Natural killer cell (primary cell): ENCODE results near the gene ZNF790. TPM values are rescaled to one million over a fixed set of nuclear protein-coding genes. Genes with fewer than 3 reads are reported as not detected.

Experiments
- ATAC-seq, 3 donors: fragments of 150-1000 bp in 2 of 3; fragments of 200-7000 bp in 1 of 3; cut with Tn5 transposase; 1 replicate in 1 of 3; 2 replicates in 2 of 3; pipeline ENCODE4 v1.10.0; 2021; ENCODE audit warnings: mild to moderate bottlenecking in 2 of 3, moderate library complexity in 2 of 3
- DNase-seq, 2 donors: peaks; one replicate each; pipeline versions ENCODE4 v3.0.0 to v3.0.0-alpha.2; 2013 to 2021; ENCODE audit warnings: mixed read lengths in 1 of 2
- H3K27ac ChIP-seq: one replicate; pipeline ENCODE4 v1.5.1; 2013; ENCODE audit warnings: mild to moderate bottlenecking, low read length
- H3K27me3 ChIP-seq: one replicate; pipeline ENCODE4 v1.6.1; 2013; ENCODE audit warnings: low read length; ENCODE audit not compliant: control insufficient read depth, insufficient read depth
- H3K36me3 ChIP-seq: one replicate; pipeline ENCODE4 v1.6.1; 2013; ENCODE audit warnings: low read length; ENCODE audit not compliant: control insufficient read depth, insufficient read depth
- H3K4me1 ChIP-seq: one replicate; pipeline ENCODE4 v1.6.1; 2013; ENCODE audit warnings: low read length; ENCODE audit not compliant: control insufficient read depth, insufficient read depth
- H3K4me3 ChIP-seq: one replicate; pipeline ENCODE4 v1.5.1; 2013; ENCODE audit warnings: low read length
- H3K9me3 ChIP-seq: one replicate; pipeline ENCODE4 v1.6.1; 2013; ENCODE audit warnings: low read length; ENCODE audit not compliant: control insufficient read depth, insufficient read depth
- H3K27ac Mint-ChIP-seq, 2 donors: one replicate each; pipeline ENCODE4 v1.8.0; 2022; ENCODE audit warnings: mild to moderate bottlenecking in 2 of 2, mixed read lengths in 2 of 2, moderate library complexity in 1 of 2
- H3K27me3 Mint-ChIP-seq, 2 donors: one replicate each; pipeline ENCODE4 v1.8.0; 2022; ENCODE audit warnings: low read depth in 2 of 2, mixed read lengths in 2 of 2
- H3K36me3 Mint-ChIP-seq: one replicate; pipeline ENCODE4 v1.8.0; 2022; ENCODE audit warnings: mixed read lengths
- H3K4me1 Mint-ChIP-seq, 2 donors: one replicate each; pipeline ENCODE4 v1.8.0; 2022; ENCODE audit warnings: mixed read lengths in 2 of 2
- H3K4me3 Mint-ChIP-seq: one replicate; pipeline ENCODE4 v1.8.0; 2022; ENCODE audit warnings: mild to moderate bottlenecking, moderate library complexity, mixed read lengths
- H3K9me3 Mint-ChIP-seq, 2 donors: one replicate each; pipeline ENCODE4 v1.8.0; 2022; ENCODE audit warnings: mixed read lengths in 2 of 2
- WGBS: methylation state at CpG from one replicate; pipeline ENCODE4 v1.1.7; 2013; ENCODE audit warnings: missing lambda C conversion rate; ENCODE audit not compliant: insufficient coverage; 5-methylcytosine and 5-hydroxymethylcytosine counted together
- intact Hi-C: fragments of 100-400 bp; cut with micrococcal nuclease; formaldehyde crosslinking; loops from one replicate; pipeline ENCODE4 v1.14.2; 2022
- total RNA-seq, 4 donors: library from RNA; stranded (reverse); fragments of 120-200 nt in 1 of 4; gene quantifications; one replicate each; pipeline versions ENCODE4 v1.2.3 to v1.2.4, GENCODE V29; 2013 to 2022
- TF ChIP-seq, protein P1 (sequence below): fragments of 200-600 bp; IDR thresholded peaks from one replicate; pipeline ENCODE4 v1.8.0; 2022; ENCODE audit warnings: antibody characterized with exemption

Gene ZNF790
- 1 to 10 TPM; 2.6 to 6.8 (median 5.0) TPM for total RNA-seq
- 9.9 TPM for total RNA-seq (2013)

DNA sequence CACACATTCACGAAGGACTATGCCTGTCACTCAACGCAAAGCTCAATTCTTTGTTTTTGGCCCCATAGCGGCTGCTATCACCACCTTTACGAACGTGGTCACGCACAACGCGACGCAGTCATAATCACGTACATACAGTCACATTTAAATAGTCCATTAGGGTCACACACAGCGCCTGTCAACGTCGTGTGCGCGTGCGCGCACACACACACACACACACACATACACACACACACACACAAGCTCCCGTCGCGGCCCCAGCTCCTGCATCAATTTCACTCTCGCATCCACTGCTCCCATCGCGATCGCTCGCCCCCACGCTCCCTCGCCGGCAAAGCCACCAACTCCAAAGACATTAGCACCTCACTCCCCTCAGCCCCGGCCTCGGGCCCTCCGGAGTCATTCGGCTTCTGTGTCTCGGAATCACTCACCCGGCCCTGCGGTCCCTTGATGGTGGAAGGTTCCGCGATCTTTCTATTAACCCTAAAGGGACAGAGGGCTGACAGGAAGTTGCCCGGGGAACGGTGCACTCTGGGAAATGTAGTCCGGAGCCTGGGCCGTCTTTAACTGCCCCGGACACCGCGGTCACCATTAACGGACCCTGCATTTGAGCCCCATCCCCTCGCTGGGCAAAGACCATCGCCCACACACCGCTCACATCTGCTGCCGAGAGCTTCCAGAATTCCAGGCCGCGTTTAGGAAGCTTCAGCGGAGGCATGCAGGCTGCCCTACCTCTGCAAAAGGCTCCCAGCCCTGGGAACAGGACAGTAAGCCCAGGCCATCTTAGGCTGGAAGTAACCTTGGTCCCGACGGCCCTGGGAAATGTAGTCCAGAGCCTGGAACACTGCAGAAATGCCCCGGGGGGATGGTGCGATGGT, at the start of gene ZNF790:
Gene ZNF790 (minus strand): TSS at position 482 of the 878 bp plus-strand sequence. CDS start 12,768 bp downstream, outside the sequence.
- no peaks in the 10 kb centered on the region for H3K27me3 ChIP-seq
- peaks cover 6% of the 10 kb centered on the region for H3K36me3 ChIP-seq
- peak; percentile 91 to 97 (median 94) for ATAC-seq
- intact Hi-C loops = loop anchor here (1.0 to 2.0 kb wide), 5 partner anchors 12 to 309 kb away; partner anchors contain the start of genes ZNF260, ZNF345, ZNF568 and ZNF829
- no peak within 1 kb of the TSS for H3K27ac Mint-ChIP-seq
- H3K27me3 Mint-ChIP-seq = no peaks in the 10 kb centered on the region
- H3K4me1 Mint-ChIP-seq = peaks cover 0 to 6% of the 10 kb centered on the region in 2 donors
- TF ChIP-seq, protein P1, sequence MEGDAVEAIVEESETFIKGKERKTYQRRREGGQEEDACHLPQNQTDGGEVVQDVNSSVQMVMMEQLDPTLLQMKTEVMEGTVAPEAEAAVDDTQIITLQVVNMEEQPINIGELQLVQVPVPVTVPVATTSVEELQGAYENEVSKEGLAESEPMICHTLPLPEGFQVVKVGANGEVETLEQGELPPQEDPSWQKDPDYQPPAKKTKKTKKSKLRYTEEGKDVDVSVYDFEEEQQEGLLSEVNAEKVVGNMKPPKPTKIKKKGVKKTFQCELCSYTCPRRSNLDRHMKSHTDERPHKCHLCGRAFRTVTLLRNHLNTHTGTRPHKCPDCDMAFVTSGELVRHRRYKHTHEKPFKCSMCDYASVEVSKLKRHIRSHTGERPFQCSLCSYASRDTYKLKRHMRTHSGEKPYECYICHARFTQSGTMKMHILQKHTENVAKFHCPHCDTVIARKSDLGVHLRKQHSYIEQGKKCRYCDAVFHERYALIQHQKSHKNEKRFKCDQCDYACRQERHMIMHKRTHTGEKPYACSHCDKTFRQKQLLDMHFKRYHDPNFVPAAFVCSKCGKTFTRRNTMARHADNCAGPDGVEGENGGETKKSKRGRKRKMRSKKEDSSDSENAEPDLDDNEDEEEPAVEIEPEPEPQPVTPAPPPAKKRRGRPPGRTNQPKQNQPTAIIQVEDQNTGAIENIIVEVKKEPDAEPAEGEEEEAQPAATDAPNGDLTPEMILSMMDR = no peak
- WGBS = 1% methylated on average over 56 of the region's 56 CpGs
- peaks cover 2 to 6% of the 10 kb centered on the region in 2 donors for H3K9me3 Mint-ChIP-seq
- peak within 1 kb of the TSS; percentile 80 for H3K4me3 ChIP-seq
- H3K4me1 ChIP-seq = peaks cover 14% of the 10 kb centered on the region
- peak; percentile 83 to 91 for DNase-seq
- peak within 1 kb of the TSS; percentile 94 for H3K27ac ChIP-seq
- H3K4me3 Mint-ChIP-seq = no peak within 1 kb of the TSS
- peaks cover 15% of the 10 kb centered on the region for H3K36me3 Mint-ChIP-seq
- H3K9me3 ChIP-seq = peaks cover 5% of the 10 kb centered on the region

DNA sequence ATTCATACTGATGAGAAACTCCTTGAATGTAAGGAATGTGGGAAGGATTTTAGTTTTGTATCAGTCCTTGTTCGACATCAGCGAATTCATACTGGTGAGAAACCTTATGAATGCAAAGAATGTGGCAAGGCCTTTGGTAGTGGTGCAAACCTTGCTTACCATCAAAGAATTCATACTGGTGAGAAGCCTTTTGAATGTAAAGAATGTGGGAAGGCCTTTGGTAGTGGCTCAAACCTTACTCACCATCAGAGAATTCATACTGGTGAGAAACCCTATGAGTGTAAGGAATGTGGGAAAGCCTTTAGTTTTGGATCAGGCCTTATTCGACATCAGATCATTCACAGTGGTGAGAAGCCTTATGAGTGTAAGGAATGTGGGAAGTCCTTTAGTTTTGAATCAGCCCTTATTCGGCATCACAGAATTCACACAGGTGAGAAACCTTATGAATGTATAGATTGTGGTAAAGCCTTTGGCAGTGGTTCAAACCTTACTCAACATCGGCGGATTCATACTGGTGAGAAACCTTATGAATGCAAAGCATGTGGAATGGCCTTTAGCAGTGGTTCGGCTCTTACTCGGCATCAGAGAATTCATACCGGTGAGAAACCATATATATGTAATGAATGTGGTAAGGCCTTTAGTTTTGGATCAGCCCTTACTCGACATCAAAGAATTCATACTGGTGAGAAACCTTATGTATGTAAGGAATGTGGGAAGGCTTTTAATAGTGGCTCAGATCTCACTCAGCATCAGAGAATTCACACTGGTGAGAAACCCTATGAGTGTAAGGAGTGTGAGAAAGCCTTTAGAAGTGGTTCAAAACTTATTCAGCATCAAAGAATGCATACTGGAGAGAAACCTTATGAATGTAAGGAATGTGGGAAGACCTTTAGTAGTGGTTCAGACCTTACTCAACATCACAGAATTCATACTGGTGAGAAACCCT, 39.1 kb upstream of the ZNF790 start:
- no peak overlapping the region for H3K4me3 Mint-ChIP-seq

DNA sequence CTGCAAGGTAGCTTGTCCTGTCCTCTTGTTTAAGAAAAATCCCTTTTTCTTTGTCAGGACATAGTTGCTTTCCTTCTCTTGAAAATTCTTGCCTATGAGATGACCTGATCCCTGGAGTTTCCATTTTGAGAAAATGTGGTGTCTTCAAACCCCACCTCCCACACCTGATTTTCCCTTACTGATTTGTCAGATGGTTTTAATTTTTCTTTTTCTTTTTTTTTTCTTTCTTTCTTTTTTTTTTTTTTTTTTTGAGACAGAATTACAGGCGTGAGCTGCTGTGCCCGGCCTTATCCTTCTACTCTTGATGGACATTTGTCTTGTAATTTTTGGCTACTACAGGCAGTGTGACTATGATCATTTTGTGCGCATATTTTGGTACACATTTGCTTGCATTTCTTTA, 13.7 kb upstream of the ZNF790 start:
- H3K36me3 ChIP-seq = peaks cover 22% of the 10 kb centered on the region
- Mint-ChIP-seq H3K27me3 (no peaks in the 10 kb centered on the region), H3K4me1 (peaks cover 0 to 10% of the 10 kb centered on the region in 2 donors), H3K4me3 (no peak overlapping the region), H3K36me3 (peaks cover 19% of the 10 kb centered on the region), H3K27ac (no peak overlapping the region), H3K9me3 (peaks cover 5 to 6% of the 10 kb centered on the region in 2 donors)
- no peak for DNase-seq
- H3K4me1 ChIP-seq = peaks cover 23% of the 10 kb centered on the region
- TF ChIP-seq, protein P1 = no peak
- intact Hi-C loops = loop anchor here (2.0 kb wide), 1 partner anchor 323 kb away; the partner anchor contains the start of gene ZNF260
- no peak for ATAC-seq
- no peak overlapping the region for H3K27ac ChIP-seq
- H3K9me3 ChIP-seq = no peaks in the 10 kb centered on the region
- no peak overlapping the region for H3K4me3 ChIP-seq
- WGBS = 100% methylated on average over 2 of the region's 3 CpGs
- H3K27me3 ChIP-seq = no peaks in the 10 kb centered on the region

More for the DNA sequence above, 39.1 kb upstream of the ZNF790 start:
- H3K36me3 ChIP-seq = peaks cover 34% of the 10 kb centered on the region
- no peak overlapping the region for H3K27ac Mint-ChIP-seq
- H3K9me3 Mint-ChIP-seq = peaks cover 18 to 38% of the 10 kb centered on the region in 2 donors
- TF ChIP-seq, protein P1 = no peak
- no peaks in the 10 kb centered on the region for H3K27me3 ChIP-seq
- no peaks in the 10 kb centered on the region for H3K4me1 ChIP-seq
- no peaks in the 10 kb centered on the region for H3K27me3 Mint-ChIP-seq
- H3K4me1 Mint-ChIP-seq = no peaks in the 10 kb centered on the region
- WGBS = 97% methylated on average over 10 of the region's 10 CpGs
- DNase-seq (no peak), ATAC-seq (no peak)
- H3K36me3 Mint-ChIP-seq = peaks cover 62% of the 10 kb centered on the region
- no peak overlapping the region for H3K27ac ChIP-seq
- intact Hi-C loops = loop anchor here (10.0 kb wide), 1 partner anchor 142 kb away; no protein-coding TSS in a partner anchor
- H3K9me3 ChIP-seq = peaks cover 42% of the 10 kb centered on the region
- no peak overlapping the region for H3K4me3 ChIP-seq
